GM21515 (cell line): ENCODE measurements around the gene ZNF785.
A peak's percentile ranks its signal among the peaks of the same experiment; 100 is the strongest.
"Not testable (repeated sequence)": the region's sequence is repeated elsewhere in the genome, so short reads cannot be mapped to it uniquely, and the experiment has no call there.

Experiments
- ATAC-seq: cut with Tn5 transposase; IDR thresholded peaks from one replicate; pipeline ENCODE4 v1.9.1; 2021; ENCODE audit not compliant: unreplicated experiment

Gene ZNF785

DNA sequence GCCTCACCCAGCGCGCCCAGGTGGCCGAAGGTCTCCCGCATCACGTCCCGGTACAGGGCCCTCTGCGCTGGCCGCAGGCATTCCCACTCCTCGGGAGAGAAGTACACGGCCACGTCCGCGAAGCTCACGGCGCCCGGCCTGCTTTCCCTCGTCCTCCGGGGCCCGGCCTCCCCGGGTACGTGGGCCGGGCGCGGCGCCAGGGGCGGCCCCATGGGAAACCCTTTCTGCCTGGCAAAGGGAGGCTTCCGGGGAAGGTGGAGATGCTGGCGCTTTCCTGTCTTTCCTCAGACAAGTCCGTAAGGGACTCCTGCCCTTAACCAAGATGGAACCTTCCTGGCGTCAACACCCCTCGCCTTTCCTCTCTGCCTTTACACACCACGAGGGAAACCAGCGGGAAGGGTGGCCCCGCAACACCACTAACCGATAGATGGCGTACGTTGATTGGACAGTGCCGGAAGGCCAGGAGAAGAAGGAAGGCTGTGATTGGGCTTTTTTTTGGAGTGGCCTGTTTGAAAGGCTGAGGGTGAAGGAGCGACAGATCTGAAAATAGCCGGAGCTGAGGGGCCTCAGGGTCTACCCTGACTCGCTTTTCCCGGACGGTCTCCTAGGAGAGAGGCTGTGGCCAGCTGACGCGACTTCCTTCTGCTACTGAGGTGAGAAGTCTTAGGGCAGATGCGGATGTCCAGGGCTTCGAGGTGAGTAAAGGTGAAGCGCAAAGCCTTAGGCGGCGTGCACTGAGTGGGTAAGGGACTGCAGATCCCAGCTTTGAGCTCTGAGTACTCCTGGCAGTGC is at the start of gene ZNF785:
ZNF785 (minus strand) TSS at position 298 of the 792 bp plus-strand sequence; CDS start at position 212, 86 bp downstream.
- ATAC-seq = peak; percentile 80

DNA sequence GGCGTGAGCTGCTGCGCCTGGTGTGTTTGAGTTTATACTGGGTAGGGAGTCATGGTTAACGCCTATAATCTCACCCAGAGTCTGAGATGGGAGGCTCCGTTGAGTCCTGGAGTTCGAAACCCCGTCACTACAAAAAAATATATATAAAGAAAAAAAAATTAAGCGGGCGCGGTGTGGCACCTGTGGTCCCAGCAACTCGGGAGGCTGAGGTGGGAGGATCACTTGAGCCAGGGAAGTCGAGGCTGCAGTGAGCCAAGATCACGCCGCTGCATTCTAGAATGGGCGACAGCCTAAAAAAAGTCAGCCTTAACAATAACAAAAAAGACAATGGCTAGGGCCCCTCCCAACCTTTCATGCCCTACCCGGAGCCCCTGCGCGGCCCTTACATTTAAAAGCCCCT is 48.0 kb upstream of the ZNF785 start:
- ATAC-seq = no peak

DNA sequence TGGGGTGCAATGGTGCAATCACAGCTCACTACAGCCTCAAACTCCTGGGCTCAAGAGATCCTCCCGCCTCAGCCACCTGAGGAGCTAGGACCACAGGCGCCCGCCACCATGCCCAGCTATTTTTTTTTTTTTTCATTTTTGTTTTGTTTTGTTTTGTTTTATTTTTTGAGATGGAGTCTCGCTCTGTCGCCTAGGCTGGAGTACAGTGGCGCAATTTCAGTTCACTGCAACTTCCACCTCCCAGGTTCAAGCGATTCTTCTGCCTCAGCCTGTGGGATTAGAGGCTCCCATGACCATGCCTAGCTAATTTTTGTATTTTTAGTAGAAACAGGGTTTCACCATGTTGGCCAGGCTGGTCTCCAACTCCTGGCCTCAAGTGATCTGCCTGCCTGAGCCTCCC is 47.0 kb upstream of the ZNF785 start:
- ATAC-seq = not testable (repeated sequence)

DNA sequence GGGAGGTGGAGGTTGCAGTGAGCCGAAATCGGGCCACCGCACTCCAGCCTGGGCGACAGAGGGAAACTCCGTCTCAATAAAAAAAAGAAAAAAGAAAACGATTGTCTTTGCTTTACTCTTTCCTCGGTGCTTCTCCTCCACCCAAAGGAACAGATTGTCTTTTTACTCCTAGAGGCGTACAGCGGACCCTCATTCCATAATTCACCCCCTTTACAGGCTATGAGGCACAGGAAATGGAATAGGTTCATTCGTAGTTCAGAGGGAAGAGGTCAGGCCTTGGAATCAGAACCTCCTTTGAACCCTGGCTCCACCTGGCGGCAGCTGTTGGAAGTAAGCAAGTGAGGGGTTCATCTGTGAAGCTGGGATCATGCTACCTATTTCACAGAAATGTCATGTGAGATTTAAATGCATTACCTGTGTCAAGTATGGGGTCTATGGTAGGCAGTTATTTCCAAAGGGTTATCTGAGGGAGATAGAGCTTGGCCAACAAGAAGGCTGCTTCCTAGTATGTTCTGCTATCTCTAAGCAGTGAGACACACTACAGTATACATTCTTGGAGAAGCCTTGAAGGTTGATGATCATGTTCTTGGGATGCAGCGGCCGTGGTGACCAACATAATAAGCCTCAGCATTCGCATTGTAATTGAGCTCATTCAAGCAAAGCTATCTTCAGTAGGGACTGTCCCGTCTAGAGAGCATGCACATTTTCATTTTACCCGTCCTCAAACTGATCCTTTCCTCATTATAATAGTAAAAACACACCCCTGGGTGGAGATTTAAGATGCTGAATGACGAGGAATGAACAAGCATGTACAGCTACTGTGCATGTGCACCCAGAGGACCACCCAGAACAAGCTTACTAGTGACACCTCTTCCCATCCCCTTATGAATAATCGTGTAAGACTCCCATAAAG is 43.4 kb upstream of the ZNF785 start:
- no peak for ATAC-seq

DNA sequence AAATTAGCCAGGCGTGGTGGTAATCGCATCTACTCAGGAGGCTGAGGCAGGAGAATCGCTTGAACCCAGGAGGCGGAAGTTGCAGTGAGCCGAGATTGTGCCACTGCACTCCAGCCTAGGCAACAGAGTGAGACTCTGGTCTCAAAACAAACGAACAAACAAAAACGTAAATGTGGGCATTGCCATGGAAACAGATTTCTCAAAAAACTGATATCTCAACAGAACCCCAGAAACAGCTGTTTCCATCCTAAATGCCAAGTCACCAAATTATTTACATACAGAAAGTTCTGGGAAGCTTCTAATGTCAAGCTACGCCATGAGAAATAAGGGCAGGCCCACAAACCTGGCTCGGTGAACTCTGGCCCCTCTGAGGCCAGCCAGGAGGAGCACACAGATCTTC is 40.7 kb upstream of the ZNF785 start:
- no peak for ATAC-seq

DNA sequence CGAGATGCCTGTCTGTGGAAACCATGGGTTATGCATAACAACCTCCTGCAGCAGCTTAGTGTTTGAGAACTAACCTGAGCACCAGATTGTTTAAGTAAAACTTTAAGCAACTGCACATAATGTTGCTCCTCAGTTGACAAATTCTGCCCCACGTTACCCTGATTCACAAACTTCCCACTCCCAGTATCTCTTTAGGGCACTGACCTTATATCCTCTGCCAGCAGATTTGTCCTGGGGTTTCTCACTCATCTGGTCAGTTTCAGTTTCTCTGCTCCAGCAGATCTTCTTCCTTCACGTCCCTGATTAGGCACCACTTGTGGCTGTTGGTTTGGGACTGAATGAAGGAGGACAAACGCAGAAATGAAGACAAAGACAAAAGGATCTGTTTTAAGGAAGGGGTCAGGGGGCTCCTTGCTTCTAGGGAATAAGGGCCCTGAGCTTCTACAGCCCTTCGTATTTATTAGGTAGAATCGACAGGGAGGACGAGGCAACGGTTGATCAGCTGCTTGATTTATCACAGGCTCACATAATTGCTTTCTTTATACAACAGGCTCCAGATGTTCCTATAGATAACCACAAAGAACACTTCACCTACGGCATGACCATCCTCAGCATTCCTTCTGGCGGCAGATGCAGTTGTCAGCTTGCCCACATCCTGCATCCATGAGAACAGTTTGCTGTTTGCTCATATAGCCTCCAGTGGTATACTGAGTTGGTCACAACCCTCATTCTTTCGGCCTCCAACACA is 38.2 kb upstream of the ZNF785 start:
- no peak for ATAC-seq

DNA sequence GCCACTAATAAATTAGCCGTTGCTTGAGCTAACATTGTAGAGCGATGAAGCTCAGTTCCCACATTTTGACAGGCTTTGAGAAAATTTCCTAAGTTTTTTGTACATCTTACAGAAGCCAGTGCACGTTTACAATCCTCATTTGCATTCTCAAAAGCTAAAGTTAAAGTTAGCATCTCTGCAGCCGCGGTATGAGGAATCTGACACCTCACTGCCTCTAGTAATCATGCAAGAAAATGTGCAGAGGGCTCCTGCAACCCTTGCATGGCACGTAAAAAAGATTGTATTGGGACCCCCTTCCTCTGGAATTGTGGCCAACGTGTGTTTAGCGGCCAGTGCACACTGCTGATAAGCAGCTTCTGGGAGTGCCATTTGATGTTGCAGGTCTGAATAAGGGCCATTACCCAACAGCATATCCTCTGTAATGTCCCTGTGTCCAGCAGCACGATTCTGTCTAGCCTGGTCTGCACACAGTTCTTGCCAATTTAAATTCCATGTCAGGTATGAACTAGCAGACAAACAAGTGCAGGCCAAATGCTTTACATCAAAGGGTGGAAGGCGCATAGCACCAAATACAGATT is 37.0 kb upstream of the ZNF785 start:
- ATAC-seq = no peak

DNA sequence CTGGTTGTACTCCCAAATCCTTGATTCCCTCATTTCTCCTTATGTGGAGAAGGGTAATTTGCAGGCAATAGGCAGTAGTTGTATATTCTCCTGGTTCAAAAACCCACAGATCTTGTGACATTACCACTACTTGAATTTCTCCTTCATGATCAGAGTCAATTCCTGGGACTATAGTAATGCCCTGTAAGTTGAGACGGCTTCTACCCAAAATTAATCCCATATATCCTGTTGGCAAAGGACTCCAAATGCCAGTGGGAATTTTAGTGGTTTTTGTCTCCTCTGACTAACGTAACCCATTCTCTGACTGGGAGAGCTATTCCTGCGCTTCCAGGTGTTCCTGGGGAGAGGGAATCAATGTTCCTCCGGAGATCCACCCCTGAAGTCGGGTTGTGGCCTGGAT is 36.3 kb upstream of the ZNF785 start:
- no peak for ATAC-seq

DNA sequence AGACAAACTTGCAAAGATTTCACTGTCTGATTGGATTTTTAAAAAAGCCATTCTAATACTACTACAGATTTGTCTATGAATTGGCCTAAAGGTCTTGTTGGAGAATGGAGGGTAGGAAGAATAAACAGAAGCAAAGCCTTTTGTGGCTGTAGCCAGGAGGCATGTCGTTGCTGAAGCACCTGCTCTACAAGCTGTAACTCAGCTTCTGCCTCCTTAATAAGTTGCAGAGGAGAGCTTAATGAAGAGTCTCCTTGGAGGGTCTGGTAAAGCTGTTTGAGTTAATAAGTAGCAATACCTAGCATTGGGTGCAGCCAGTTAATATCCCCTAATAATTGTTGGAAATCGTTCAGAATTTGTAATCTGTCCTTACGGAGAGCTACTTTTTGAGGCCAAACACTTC is 34.7 kb upstream of the ZNF785 start:
- ATAC-seq = no peak

DNA sequence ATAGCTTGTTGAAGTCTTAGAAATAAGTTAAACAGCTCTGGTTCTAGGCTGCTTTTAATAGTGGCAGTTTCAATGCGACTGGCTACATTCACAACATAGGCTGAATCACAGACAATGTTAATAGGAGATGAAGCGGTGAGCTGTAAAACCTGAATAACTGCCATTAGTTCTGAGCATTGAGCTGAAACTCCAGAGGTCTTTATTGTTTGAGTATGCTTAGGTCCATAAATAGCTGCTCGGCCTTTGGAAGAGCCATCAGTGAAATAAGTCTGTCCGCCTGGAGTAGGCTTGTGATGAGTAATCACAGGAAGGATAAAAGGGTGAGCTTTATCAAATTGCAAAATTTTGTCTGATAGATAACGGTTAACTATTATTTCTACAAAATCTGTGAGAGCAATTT is 34.1 kb upstream of the ZNF785 start:
- no peak for ATAC-seq

DNA sequence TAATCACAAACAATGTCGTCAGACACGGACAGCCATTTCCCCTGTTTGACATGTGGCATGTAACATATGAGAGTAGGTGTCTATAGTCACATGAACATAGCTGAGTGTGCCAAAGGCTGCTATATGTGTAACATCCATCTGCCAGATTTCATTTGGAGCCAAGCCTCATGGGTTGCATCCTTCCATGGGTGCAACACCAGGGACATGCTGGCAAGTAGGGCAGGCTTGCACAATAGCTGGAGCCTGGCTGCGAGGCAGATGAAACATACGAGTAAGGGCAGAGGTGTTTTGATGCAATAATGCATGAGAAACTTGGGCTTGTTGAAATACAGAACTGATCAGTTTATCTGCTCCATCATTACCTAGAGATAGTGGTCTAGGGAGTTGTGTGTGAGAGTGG is 33.7 kb upstream of the ZNF785 start:
- ATAC-seq = no peak

DNA sequence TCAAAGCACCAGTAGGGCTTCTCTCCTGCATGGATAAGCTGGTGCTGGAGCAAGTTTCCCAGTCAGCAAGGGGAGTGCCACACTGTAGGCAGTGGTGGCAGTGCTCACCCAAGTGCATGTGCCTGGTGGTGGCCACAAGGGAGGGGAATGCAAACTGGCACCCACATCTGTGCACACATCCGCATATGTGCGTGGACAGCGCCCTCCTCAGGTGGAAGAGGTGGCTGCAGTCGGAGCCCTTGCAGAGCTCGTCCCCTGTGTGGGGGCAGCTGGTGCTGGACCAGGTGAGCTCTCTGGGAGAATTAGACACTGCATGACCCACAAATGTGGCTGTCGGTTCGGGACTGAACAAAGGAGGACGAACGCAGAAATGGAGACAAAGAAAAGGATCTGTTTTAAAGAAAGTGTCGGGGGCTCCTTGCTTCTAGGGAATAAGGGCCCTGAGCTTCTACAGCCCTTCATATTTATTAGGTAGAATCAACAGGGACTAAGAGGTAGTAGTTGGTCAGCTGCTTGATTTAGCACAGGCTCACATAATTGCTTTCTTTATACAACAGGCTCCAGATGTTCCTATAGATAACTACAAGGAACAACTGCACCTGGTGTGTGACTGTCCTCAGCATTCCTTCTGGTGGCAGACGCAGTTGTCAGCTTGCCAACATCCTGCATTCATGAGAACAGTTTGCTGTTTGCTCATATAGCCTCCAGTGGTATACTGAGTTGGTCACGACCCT is 30.0 kb upstream of the ZNF785 start:
- ATAC-seq = no peak

DNA sequence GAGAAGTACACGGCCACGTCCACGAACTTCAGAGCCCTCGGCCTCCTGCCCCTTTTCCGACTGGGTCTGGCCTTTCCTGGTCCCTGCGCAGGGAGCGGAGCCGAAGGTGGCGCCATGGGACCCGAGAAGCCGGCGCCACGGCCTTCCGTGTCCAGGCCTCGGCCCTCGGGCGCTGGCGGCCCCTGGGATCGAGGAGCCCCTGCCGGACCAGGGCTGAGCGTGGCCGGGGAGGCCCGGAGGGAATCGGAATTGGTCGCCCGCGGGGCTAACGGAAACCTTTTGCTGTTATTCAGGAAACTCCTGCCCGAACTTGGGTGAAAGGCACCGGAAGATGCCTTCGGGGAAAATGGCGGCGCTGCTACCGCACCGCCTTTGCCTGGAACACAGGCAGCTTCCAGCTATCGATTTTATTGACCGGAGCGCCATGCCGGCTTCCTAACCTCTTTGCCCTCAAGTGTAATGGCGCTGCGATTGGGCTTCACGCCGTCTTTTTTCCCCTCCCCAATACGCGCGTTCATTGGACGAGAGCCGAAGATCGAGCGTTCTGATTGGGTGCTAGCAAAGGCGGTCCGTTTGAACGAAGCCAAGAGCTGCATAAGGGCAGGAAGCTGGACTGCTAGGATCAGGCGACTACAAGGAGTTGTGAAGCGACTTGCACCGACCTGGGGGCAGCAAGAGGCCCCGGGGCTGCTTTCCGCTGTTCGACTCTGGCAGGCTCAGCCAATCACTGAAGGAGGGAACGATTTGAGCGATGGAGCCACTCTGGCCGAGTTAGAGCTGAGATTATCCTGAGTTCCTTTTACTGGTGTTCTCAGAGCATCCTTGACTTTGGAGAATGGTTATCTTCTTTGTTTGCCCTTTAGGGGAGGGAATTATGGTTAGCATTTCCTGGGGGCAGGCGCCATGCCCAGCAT is 24.7 kb upstream of the ZNF785 start, which contains the start of gene ZNF689:
ZNF689 (minus strand) TSS at position 464 of the 914 bp plus-strand sequence; CDS start at position 116, 348 bp downstream.
- ATAC-seq = peak; percentile 73

DNA sequence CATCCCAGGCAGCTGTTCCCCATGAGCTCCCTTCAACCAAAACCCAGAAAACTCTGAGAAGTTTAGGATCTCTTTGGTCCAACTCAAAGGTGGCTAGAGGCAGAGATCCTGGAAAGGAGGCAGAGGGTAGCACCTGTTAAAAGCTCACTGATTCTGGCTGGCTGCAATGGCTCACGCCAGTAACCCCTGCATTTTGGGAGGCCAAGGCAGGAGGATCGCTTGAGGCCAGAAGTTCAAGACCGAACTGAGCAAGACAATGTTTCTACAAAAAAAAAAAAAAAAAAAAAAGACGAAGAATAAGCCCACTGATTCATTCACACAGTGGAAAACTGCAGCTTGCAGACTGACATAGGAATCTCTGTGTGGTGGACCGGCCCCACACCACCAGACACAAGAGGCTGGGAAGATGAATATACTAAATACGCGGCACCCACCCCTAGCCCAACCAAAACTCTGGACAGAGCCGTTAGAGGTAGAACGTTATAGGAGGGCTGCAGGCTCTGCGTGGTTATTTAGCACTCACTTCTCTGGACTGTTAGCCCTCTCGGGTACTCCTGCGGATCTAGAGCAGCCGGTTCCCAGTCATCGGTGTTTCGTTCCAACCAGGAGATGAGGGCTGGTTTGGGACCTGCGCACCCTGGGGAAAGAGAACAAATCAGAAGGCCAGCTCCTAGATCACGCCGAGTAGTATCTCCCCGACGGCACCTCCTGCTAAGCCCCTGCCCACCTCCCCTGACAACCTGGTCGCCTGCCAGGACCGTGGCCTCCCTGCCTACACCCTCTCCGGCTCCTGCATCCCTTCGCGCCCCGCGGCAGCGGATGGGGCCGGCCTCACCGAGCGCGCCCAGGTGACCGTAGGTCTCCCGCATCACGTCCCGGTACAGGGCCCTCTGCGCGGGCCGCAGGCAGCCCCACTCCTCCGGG is 23.8 kb upstream of the ZNF785 start:
- peak; percentile 28 for ATAC-seq

DNA sequence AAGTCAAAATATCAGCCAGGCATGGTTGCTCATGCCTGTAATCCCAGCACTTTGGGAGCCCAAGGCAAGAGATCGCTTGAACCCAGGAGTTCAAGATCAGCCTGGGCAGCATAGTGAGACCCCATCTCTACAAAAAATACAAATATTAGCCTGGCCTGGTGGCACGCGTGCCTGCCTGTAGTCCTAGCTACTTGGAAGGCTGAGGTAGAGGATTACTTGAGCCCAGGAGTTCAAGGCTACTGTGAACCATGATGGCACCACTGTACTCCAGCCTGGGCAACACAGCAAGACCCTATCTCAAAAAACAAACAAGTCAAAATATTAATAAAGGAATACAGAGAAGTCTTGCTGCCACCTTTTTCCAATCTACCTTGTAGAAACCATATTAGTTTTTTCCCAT is 20.5 kb upstream of the ZNF785 start:
- ATAC-seq = no peak

DNA sequence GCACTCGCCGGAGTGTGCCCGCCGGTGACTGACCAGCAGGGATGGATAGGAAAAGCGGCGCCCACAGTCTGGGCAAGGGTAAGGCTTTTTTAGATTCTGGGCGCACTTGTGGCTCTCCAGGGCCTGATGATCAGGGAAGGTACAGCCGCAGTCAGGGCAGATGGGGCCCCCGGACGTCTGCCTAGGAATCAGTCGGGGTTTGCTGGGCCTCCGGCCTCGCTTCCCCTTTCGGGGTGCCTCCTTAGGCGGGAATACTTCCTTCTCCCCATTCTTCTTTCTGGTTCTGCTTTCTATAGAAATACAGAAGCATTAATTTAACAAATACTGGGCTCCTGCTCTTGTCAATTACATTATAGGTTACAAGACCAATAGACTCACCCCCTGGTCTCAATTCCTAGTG is 19.7 kb upstream of the ZNF785 start:
- no peak for ATAC-seq

DNA sequence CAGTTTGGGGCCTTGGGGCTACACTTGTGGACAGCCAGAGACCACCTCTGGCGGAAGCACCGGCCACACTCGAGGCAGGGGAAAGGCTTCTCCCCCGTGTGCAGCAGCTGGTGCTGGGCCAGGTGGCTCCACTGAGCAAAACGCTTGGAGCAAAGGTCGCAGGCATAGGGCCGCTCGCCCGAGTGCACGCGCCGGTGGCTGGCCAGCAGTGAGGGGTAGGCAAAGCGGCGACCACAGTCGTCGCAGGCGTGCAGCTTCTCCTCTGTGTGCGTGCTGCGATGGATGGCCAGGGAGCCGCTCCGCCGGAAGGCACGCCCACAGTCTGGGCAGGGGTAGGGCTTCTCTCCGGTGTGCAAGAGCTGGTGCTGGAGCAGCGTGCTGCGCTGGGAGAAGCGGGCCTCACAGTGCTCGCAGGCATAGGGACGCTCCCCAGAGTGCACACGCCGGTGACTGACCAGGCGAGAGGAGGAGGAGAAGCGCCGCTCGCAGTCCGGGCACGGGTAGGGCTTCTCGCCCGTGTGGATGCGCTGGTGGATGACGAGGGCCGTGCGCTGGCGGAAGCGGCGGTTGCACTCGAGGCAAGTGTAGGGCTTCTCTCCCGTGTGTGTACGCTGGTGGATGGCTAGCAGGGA is 18.9 kb upstream of the ZNF785 start:
- ATAC-seq = no peak

DNA sequence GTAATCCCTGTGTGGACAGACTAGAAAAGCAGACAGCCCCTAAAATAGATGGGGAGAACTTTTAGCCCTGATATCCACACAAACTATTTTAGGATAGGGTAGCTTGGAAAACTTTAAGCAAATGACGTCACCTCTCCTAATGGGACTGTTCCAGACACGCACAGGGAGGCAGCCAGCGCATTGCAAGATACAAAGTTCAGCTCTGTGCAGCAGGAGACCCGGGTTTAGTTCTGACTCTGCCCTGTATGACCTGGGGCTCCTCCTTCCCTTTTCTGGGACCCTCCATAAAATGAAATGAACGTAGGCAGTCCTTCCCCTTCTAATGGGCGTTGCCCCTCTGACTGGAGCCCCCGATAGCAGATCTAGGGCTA is 18.4 kb upstream of the ZNF785 start:
- ATAC-seq = no peak
